ENCODE measurements around the gene CETP. TPM values are rescaled to one million over a fixed set of nuclear protein-coding genes. Genes with fewer than 3 reads are reported as not detected.

CETP gene
- total and polyA plus RNA-seq, 9 of the 15 experiments (the other 6 are each of a cell fraction or from before 2014, with no cell fraction given): 0.07 to 0.11 TPM; not detected in 7

DNA sequence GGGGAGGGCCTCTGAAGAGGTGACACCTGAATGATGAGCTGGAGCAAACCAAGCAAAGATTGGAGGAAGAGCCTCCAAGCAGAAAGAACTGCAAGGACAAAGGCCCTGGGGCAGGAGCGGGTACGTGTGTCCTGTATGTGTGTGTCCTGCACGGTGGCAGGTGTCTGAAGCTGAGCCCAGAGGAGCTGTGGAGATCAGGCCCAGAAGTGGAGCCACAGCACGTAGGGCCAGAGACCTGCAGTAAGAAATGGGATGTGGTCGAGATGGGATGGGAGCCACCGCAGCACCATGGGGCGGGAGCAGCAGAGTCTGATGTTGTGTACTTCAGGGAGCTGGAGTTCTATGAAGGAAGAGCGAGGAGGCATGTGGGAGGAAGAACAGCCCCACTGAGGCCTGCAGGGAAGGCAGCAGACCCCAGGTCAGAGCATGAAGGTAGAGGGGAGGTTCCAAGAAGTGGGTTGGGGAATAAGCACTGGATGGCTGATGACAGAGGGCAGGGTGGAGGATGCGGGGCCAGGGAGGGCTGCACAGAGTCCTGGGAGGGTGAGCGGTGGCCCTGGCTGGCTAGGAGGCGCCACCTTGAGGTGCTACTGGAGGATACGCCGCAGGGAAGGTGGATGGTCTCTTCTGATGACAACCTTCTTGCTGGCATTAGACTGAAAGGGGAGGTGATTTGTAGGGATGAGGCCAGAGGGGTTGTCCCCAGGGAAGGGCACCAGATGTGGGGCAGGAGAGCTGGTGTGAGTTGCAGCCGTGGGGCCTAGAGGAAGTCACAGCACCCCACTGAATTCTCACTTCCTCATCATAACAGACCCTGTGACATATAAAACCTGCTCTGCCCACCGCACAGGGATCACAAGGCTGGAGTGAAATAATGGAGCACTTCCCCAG, 10.6 kb upstream of the CETP start (continued):
- TF ChIP-seq PHB2 (IDR thresholded peaks at IDR 0.05; ENCODE audit: low read depth) (no peak), ARID1B (IDR thresholded peaks at IDR 0.05) (no peak), ZNF347 (CRISPR knock-in tag; IDR thresholded peaks at IDR 0.05; ENCODE audit: low read depth) (no peak), HMGN3 (IDR thresholded peaks at IDR 0.05; ENCODE audit: borderline replicate concordance, extremely low read depth, insufficient read length, low read depth, low read length) (no peak), NCOA6 (IDR thresholded peaks at IDR 0.05) (no peak), BACH1 (tag; IDR thresholded peaks at IDR 0.05) (no peak), GABPB1 (CRISPR knock-in tag; IDR thresholded peaks at IDR 0.05) (peak; percentile 30; the same call in 1 of the 2 replicates), CREM (IDR thresholded peaks at IDR 0.05; ENCODE audit: low read depth) (peak; percentile 38; the same call in 1 of the 2 replicates), SMC3 (conservative IDR thresholded peaks at IDR 0.05; ENCODE audit: insufficient read depth, low read depth, low read length) (peak; percentile 59), MTA3 (IDR thresholded peaks at IDR 0.05; ENCODE audit: borderline replicate concordance) (no peak), CC2D1A (IDR thresholded peaks at IDR 0.05) (0 out of 2 replicates have a peak, but pooled peaks have one; percentile 13), TOE1 (IDR thresholded peaks at IDR 0.05; ENCODE audit: borderline replicate concordance) (peak; percentile 37; the same call in 1 of the 2 replicates), TOE1 (CRISPR knock-in tag; IDR thresholded peaks at IDR 0.05; ENCODE audit: borderline replicate concordance, low read depth) (no peak), MAFF (IDR thresholded peaks at IDR 0.05; ENCODE audit: low read length) (no peak), ZNF518B (CRISPR knock-in tag; IDR thresholded peaks at IDR 0.05) (no peak), TFAP4 (CRISPR knock-in tag; IDR thresholded peaks at IDR 0.05; ENCODE audit: borderline replicate concordance) (no peak), POLR3A (IDR thresholded peaks at IDR 0.05; ENCODE audit: borderline replicate concordance, extremely low read depth, insufficient read depth, insufficient read length) (no peak), FIP1L1 (IDR thresholded peaks at IDR 0.05; ENCODE audit: low read depth, low read length, poor library complexity, severe bottlenecking) (no peak)
- TF ChIP-seq, protein P1, sequence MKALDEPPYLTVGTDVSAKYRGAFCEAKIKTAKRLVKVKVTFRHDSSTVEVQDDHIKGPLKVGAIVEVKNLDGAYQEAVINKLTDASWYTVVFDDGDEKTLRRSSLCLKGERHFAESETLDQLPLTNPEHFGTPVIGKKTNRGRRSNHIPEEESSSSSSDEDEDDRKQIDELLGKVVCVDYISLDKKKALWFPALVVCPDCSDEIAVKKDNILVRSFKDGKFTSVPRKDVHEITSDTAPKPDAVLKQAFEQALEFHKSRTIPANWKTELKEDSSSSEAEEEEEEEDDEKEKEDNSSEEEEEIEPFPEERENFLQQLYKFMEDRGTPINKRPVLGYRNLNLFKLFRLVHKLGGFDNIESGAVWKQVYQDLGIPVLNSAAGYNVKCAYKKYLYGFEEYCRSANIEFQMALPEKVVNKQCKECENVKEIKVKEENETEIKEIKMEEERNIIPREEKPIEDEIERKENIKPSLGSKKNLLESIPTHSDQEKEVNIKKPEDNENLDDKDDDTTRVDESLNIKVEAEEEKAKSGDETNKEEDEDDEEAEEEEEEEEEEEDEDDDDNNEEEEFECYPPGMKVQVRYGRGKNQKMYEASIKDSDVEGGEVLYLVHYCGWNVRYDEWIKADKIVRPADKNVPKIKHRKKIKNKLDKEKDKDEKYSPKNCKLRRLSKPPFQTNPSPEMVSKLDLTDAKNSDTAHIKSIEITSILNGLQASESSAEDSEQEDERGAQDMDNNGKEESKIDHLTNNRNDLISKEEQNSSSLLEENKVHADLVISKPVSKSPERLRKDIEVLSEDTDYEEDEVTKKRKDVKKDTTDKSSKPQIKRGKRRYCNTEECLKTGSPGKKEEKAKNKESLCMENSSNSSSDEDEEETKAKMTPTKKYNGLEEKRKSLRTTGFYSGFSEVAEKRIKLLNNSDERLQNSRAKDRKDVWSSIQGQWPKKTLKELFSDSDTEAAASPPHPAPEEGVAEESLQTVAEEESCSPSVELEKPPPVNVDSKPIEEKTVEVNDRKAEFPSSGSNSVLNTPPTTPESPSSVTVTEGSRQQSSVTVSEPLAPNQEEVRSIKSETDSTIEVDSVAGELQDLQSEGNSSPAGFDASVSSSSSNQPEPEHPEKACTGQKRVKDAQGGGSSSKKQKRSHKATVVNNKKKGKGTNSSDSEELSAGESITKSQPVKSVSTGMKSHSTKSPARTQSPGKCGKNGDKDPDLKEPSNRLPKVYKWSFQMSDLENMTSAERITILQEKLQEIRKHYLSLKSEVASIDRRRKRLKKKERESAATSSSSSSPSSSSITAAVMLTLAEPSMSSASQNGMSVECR (CRISPR knock-in tag; IDR thresholded peaks at IDR 0.05): no peak

Data from K562 (cell line).